Inferior parietal cortex (tissue), 1 donor: ENCODE data around the gene PPP1R15A.
"Not testable (repeated sequence)": the region's sequence is repeated elsewhere in the genome, so short reads cannot be mapped to it uniquely, and the experiment has no call there.

Experiments
- DNase-seq: peaks from one replicate; pipeline ENCODE4 v3.0.0-alpha.2; 2016; ENCODE audit errors: extremely low spot score

PPP1R15A gene

DNA sequence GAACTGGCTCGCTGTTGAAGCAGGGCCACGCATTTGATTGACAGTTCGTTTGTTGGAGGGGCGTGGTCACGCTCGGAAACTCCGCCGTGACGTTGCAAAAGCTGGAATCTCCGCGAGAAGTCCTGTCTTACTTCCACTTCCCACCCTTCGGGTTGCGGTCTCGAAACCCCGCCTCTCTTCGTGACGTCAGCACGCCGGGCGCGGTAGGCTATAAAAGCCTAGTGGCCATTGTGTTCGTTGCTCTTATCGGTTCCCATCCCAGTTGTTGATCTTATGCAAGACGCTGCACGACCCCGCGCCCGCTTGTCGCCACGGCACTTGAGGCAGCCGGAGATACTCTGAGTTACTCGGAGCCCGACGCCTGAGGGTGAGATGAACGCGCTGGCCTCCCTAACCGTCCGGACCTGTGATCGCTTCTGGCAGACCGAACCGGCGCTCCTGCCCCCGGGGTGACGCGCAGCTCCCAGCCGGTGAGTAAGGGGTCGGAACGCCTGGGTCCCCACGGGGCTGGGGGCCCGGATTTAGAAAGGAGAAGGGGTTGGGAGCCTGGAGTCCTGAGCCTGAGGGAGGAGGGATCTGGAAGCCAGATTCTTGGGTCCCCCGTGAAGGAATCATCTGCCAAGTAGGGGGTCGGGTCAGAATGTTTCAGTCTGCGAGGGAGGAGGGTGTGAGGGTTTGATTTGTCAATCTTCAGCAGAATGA, at the start of gene PPP1R15A:
Gene PPP1R15A, plus strand, starts transcription at position 240 of the 702 bp plus-strand sequence. CDS start 813 bp downstream, outside the sequence.
- DNase-seq, result peak; percentile 99

DNA sequence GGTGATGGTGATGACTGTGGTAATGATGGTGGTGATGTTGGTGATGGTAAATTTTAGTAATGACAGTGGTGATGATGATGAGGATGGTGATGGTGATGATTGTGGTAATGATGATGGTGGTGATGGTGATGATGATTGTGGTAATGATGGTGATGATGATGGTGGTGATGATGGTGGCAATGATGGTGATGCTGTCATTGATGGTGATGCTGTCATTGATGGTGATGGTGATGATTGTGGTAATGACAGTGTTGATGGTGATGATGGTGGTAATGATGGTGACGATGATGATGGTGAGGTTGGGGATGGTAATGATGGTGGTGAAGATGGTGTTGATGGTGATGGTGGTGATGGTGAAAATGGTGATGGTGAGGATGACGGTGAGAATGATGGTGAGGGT, 49.7 kb upstream of the PPP1R15A start:
- no peak for DNase-seq

DNA sequence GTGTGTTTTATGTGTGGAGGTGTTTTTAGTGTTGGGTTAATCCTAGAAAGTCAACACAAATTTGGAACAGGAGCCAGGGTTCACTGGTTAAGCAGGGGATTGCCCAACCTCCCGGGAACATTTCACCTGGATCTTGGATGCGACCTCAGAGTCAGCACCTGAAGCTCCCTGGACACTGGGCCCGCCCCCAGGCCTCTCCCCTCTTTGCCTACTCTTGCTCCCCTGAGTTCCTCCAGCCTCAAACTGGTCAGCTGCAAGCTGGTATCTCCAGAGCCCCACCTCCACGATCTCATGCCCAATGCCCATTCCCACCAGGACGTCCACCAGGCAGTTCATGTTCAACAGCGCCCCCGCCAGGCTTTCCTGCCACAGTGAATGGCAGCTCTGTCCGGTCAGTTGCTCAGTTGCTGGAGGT, 45.6 kb upstream of the PPP1R15A start:
- DNase-seq, result no peak

DNA sequence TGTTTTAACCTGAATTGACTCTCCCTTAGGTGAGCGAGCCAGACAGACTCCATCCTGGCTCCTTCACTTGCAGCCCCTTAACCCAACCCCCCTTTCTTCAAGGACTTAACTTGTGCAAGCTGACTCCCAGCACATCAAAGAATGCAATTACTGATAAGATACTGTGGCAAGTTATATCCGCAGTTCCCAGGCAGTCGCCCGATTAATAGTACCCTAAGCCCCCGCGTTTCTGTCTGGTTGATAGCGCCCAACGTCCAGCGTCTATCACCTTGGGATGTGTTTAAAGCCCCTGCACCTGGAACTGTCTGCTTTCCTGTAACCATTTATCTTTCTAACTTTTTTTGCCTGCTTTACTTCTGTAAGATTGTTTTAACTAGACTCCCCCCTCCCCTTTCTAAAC, 42.1 kb upstream of the PPP1R15A start:
- DNase-seq, result no peak

DNA sequence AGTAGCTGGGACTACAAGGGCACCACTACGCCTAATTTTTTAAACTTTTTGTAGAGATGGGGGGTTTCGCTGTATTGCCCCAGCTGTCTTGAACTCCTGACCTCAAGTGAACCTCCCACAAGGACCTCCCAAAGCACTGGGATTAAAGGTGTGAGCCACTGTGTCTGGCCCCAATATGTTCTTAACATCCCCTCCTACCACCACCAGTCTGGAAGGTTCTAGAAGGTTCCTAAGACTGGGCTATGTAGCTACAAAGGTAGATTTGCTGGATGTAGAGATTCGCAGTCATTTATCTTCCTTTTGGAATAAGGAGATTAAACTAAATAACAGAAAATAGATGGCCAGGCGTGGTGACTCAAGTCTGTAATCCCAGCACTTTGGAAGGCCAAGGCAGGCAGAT, 41.3 kb upstream of the PPP1R15A start:
- DNase-seq, result no peak

DNA sequence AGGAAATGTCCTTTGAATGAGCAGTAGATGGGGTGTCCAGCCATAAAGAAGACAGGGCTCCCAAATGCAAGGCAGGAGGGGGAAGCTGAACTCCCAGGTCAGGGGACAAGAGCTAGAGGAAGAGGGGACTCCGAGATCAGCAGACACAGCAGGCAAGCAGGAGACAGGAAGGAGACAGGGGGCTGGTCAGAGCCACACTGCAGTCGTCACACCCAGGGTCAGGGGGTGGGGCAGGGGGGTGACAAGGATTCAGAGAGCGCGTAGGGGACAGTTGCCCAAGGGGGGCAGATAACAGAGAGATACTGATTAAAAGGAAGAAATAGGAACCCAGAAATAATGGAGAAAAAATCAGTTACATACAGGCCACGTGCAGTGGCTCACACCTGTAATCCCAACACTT, 39.2 kb upstream of the PPP1R15A start:
- no peak for DNase-seq

DNA sequence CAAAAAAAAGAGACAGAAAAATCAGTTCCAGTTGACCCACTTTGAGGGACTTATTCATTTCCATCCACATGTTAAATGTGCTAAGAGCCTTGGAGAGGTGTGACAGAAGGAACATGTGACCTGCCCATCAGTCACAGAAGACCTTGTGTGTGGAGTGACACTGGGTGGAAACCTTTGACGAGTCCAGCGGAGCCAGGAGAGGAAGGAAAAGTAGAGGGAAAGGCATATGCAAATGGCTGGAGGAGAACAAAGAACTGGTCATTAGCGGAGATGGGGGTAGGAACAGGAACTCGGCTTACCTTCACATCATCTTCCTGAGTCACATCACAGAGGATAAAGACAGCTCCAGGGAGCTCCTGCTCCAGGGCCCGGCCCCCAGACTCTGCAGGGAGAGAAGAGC, 38.2 kb upstream of the PPP1R15A start:
- DNase-seq, result no peak

DNA sequence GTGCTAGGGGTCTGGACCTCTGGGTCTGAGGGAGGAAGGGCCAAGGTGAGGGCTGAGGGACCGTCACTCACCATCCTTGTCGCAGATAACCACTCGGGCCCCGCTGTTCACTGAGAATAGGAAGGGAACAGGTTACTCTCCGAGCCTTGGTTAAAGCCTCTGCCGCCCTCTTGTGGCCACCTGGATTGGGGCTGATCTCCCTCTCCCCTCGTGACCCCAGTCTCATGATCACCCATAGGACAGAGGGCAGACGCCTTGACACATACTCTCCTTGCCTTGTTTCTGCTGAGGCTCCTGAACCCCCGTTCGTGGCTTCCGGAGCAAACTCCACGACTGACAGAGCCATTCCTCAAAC, 36.5 kb upstream of the PPP1R15A start:
- peak; percentile 90 for DNase-seq

DNA sequence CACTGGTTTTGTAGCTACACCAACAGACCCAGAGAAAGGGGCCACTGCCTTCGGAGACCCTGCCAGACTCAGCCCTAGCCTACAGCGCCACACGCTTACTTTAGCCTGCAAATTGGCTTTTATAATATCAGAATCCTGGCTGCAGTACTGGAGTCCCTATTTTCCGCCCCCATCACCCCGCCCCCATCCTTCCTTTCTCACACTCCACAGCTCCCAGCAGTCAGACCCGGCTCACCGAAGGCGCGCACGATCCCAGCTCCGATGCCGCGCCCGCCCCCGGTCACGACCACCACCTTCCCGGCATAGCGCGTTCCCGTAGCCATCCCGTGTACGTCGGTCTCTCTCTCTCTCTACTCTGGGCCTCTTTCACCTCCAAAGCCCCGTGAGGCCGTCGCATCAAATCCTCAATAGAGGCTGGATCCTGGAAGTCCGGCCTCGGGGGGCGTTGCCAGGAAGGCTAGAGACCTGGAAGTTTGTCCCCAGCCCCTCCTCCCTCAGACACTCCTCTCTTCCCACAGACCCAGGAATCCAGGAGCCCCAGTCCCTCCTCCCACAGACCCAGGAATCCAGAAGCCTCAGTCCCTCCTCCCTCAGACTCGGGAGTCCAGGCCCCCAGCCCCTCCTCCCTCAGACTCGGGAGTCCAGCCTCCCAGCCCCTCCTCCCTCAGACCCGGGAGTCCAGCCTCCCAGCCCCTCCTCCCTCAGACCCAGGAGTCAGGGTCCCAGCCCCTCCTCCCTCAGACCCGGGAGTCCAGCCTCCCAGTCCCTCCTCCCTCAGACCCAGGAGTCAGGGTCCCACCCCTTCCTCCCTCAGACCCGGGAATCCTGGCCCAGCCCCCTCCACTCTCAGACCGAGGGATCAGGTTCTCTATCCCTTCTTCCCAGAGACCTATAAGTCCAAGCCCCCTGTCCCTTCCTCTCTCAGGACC, 35.9 kb upstream of the PPP1R15A start, which contains the start of gene HSD17B14:
Gene HSD17B14, minus strand, starts transcription at position 403 of the 929 bp plus-strand sequence. Its CDS starts 80 bp downstream, at position 323.
- no peak for DNase-seq

DNA sequence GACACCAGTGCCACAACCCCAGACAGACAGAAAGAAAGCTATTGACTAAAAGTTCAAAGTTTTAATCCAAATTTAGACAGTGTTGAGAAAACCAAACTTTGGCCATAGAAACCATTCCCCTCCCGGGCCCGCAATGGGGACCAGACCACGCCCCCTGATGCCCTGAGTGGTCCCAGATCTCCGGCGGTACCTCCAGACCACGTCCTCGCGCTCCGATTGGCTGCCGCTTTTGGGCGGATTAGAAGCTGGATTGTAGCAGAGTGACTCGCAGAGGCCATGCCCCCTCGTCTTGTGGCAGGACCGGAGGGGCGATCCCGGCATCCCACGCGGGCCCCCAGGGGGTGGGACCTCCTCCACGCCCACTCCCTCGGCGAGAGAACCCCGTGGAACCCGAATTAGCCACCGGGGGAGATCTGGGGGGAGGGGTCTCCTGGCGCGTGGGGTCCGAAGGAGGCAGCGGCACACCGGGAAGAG, 35.1 kb upstream of the PPP1R15A start:
- DNase-seq, result peak; percentile 54

DNA sequence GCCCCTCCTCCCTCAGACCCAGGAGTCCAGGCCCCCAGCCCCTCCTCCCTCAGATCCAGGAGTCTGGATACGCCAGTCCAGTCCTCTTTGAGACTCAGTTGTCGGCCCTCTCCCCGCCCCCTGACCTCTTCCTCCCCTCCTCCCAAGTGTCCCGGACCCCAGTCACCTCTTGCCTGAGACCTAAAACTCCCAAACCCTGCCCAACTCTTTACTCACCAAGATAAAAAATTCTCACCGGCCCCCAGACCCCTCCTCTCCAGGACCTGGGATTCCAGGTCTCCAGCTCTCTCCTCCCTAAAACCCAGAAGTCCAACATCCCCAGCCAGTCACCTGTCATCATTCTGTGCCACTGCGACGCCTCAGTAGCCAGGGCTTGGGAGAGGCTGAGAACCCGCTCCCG, 34.5 kb upstream of the PPP1R15A start:
- DNase-seq, result no peak

DNA sequence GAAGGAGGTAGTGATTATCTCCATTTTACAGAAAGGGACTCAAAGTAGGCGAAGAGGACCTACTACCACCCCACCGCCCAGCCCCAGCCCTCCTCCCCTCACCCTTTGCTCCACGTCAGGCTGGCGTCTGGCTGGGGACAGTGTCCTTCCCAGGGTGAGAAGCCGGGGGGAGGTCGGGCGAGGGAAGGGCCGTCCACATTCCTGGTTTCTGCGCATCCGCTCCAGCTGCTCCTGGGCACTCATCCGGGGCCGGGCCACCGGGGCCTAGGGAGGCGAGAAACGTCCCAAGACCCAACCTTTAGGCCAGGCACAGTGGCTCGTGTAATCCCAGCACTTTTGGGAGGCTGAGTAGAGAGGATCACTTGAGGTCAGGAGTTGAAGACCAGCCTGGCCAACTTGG, 31.2 kb upstream of the PPP1R15A start:
- DNase-seq, result no peak

DNA sequence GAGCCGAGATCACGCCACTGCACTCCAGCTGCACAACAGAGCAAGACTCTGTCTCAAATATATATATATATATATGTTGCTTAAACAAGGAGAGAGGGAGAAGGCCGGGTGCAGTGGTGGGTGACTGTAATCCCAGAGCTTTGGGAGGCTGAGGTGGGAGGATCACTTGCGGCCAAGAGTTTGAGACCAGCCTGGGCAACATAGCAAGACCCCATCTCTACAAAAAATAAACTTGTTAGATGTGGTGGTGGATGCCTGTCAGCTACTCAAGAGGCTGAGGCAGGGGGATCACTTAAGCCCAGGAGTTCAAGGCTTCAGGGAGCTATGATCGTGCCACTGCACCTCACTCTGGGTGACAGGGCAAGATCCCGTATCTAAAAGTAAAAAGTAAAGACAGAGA, 30.6 kb upstream of the PPP1R15A start:
- no peak for DNase-seq

DNA sequence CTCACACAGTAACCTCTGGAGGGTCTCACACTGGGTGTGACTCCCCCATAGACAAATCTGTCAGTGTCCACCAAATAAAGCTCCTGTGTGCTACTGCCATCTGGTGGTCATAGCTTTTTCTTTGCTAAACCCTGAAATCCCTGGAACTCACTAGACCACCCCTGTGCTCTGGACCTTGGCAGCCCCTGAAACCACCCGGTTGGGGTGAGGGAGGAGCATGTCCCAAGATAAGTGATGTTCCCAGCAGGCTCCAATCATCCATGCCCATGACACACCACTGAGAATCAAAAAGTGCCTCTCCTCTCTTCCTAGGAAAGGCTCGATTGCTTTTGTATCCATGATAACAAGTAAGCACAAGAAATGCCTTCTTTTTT, 29.4 kb upstream of the PPP1R15A start:
- peak; percentile 82 for DNase-seq

DNA sequence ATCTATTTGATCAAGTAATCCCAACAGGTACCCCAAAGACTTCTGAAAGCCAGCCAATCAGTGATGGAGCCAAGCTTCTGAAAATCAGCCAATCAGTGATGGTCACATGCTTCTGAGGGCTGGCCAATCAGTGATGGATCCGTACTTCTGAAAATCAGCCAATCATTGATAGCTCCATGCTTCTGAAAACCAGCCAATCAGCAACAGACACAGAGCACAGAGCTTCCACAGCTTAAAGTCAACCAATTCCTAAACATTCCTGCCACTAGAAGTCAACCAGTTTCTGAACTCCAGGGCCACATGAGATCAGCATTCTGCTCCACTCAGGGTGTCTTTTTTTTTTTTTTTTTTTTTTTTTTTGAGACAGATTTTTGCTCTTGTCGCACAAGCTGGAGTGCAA, 27.7 kb upstream of the PPP1R15A start:
- no peak for DNase-seq

DNA sequence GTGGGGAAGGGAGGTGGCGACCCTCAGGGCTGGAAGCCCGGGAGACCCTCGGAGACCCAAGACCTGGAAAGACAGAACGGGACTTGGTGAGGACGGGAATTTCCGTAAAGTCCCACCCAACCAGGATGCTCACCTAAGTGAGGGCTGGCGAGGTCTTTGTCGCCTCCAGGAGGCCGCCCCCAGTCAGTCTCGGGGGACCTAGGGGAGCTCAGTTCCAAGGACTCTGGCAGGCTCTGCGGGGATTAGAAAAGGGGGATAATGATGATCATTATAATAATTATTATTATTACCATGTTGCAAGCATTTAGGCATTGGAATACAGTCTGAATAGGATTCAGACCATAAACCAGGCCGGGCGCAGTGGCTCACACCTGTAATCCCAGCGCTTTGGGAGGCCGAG, 26.8 kb upstream of the PPP1R15A start:
- DNase-seq, result no peak

DNA sequence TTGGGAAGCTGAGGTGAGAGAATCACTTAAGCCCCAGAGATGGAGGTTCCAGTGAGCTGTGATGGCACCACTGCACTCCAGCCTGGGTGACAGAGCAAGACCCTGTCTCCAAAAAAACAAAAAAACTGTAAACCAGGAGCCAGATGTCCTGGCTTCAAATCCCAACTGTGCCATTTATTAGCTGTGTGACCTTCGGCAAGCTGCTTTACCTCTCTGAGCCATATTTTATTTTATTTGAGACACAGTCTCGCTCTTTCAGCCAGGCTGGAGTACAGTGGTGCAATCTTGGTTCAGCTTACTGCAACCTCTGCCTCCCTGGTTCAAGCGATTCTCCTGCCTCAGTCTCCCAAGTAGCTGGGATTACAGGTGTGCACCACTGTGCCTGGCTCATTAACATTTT, 25.6 kb upstream of the PPP1R15A start:
- not testable (repeated sequence) for DNase-seq

DNA sequence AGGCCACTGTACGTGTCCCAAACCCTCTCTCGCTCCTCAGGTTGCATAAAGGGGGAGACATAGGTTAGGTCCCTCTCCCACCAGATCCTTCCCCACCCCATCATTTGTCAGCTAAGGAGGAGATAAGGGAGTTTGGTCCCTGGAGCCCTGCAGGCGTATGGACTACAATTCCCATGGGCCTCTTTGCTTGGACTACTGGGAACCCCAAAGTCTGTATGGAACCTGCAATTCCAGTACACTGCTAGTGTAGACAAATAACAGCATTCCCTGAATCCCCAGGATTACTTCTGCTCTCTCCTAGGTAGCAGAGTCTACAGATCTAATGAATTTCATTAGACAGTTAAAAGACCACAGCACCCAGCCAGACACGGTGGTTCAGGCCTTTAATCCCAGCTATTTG, 19.9 kb upstream of the PPP1R15A start:
- no peak for DNase-seq

DNA sequence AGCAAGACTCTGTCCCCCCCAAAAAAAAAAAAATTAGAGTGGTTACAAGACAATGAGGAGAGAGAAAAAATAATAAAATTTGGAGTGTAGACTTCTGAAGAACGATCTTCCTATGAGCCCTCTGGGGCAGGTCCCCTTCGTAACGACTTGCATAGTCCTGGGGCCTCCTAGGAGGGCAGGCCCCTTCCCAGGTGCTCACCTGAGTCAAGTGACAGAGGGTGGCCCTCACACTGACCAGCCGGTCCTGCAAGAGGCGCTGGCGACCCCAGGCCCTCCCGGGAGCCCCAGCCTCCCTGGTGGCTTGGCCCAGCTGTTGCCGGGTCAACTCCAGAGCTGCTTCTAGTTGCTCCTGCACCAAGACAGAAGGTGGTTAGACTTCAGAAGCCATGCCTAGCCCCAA, 18.7 kb upstream of the PPP1R15A start:
- no peak for DNase-seq

DNA sequence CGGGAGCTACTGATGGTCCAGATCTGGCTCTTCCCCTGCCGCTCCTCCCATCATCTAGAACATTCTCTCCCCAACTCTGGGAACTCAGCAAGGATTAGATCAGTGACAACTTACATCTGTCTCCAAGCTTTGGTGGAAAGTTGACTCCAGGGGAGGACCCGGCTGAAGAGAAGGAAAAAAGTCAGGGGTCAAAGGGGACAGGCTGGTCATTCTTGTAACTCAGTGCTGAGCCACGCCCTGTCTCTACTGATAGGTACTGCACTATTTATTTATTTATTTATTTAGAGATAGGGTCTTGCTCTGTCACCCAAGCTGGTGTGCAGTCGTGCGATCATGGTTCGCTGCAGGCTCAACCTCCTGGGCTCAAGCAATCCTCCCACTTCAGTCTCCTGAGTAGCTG, 18.1 kb upstream of the PPP1R15A start:
- no peak for DNase-seq

DNA sequence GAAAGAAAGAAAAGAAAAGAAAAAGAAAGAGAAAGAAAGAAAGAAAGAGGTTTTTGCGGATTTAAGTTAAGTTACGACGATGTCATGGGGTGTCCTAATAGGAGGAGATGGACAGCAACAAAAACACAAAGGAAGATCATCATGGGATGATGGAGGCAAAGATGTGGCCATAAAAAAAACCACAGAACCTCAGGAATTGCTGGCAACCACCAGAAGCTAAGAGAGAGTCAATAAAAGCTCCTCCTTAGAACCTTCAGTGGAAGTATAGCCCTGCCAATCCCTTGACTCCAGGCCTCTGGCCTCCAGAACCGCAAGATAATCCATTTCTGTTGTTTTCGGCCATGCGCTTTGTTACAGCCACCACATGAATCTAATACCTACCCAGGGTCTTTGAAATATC, 15.3 kb upstream of the PPP1R15A start:
- no peak for DNase-seq

DNA sequence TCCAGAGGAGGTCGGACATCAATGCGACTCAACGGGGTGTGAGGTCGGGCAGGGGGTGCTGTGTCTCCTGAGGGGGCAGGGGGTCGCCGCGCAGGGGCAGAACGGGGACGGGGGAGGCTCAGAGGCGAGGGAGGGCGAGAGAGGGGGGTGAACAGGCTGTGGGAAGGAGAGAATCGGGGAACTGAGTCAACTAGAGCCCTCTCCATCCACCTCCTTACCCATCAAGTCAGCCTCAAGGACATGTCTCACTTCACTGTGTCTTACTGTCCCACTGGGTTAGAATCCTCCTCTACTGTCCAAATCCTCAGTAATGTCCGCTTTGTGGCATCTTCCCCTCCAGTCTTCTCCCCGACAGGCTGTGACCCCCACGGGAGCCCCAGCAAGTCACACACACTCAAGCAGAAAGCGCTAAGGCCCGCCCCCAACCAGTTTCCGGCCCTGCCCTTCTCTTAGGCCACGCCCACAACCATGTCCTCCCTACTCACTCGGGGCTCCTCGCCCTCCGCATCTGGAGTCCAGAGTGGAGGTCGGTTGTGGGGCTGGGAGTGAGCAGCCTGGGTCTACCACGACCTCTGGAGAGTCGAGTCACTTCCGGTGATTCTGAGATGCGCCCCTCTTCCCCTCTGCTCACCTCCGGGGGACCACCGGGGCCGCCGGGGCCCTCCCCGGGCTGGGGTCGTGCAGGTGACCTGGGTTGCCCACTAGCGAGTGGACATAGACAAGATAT, 13.1 kb upstream of the PPP1R15A start:
- no peak for DNase-seq
